Activated CD4-positive, CD25-positive, alpha-beta regulatory T cell (primary cell): ENCODE data around the gene SLC38A9.

Experiments
- DNase-seq, 4 experiments: peaks; one replicate each; lab custom pipeline; 2025; lab: John Stamatoyannopoulos, UW

The SLC38A9 gene

DNA sequence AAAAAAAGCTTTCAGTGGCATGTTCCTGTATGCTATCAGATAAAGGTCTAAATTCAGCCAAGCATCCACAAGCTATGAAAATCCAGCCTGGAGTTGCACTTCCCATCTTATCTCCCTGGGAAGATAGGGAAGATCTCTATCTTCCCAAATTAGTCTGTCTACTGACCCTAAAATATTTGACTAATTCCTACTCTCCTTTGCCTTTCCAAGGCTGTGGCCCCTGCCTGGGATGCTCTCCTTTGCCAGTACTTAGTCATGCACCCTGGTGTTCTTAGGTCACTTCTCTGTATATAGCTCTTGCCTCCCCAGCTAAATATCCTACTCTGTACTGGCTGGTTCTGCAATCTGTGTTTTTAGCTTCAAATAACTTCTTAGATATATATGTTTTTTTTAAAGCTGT lies 133.4 kb downstream of the SLC38A9 start:
- no peak for DNase-seq

DNA sequence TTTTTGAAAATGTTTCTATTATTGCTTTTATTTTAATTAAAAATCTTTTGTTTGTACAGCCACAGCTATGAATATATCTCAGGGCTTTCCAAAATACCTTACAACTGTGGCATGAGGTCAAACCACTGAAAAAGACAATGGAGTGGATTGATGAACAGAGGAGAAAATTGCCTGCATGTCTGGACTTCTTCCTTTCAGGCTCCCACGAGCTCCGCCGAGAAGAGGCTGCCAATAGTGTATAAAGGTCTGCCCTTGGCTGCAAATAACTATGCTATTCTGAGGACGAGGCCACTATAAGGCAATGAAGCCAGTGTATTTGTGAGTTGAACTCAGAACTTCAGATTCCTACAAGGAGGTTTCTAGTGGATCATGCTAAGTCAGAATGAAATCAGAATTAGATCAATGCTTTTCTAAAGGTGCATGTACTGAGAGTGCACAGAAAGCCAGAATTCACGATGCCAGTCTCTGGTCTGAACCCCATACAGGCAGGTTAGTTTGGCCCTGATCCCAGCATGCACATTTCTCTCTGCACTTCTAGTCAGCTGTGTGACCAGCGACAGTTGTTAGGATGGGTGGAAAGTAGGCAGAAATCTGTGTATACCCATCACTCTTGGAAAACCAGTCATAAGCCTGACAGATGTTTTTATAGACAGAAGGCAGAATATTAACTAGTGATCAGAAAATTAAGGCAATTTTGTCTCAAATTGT lies 134.6 kb downstream of the SLC38A9 start:
- no peak for DNase-seq

DNA sequence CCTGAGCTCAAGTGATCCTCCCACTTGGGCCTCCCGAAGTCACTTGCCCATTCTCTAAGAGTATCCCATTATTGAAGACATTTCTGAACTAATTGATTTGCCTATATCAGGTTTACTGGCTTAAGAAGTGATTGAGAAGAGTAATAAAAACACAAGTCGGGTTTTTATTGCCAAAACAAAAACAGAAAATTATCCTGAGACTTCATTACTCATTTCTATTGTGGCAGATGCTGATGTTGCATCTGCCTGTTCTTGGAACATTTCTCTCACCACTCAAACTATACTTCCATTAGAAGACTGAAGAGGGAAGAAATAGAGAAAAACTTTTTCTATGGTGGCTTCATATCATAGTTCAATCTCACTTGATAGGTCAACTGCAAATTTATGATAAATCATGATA lies 135.5 kb downstream of the SLC38A9 start:
- no peak for DNase-seq
